ENCODE measurements around the gene PUM1. TPM values are rescaled to one million over a fixed set of nuclear protein-coding genes. Genes with fewer than 3 reads are reported as not detected.

Gene PUM1
- total and polyA plus RNA-seq, 2 of the 4 experiments (the other 2 are of a cell fraction): 75.4 to 137 TPM

- 93% methylated on average over 4 of the region's 7 CpGs; no CpG with 5 or more reads in 1 of the 2 experiments for WGBS, 2 experiments (ENCODE audit: extremely low coverage in 2 of 2, insufficient read length in 1 of 2)
- Histone ChIP-seq H2AK9ac (replicated peaks; ENCODE audit: low read depth, low read length, poor library complexity) (no peak overlapping the region), H2BK120ac (ENCODE audit: low read depth, low read length) (no peak overlapping the region), H3K27me3 (ENCODE audit: control insufficient read depth, insufficient read depth, low read length) (no peaks in the 10 kb centered on the region), H3K79me1 (ENCODE audit: low read depth in 1 of 2, low read length in 2 of 2) (peaks cover 2 to 3% of the 10 kb centered on the region in 2 experiments; a peak in 2 of 4 replicates), H3K18ac (ENCODE audit: low read depth, low read length) (no peak overlapping the region), H3K14ac (replicated peaks; ENCODE audit: low read depth, low read length) (no peak overlapping the region), H2BK5ac (ENCODE audit: low read depth, low read length, poor library complexity, severe bottlenecking) (no peak overlapping the region), H2BK20ac (ENCODE audit: low read depth, low read length) (no peak overlapping the region), H3K23ac (ENCODE audit: low read depth, low read length) (no peak overlapping the region), H3K56ac (ENCODE audit: extremely low read depth, insufficient read depth, low read length) (no peak overlapping the region), H3K4me3 (ENCODE audit: insufficient read depth, low read depth, low read length) (no peak overlapping the region), H2AK5ac (ENCODE audit: low read depth, low read length) (no peak overlapping the region), H2AFZ (replicated peaks; ENCODE audit: low read length, poor library complexity) (no peak overlapping the region), H3K36me3 (ENCODE audit: control insufficient read depth, insufficient read depth, low read length) (peaks cover 11% of the 10 kb centered on the region), H3K4me2 (ENCODE audit: low read depth, low read length) (no peak overlapping the region), H3K9me1 (ENCODE audit: insufficient read depth, low read length) (peaks cover 6% of the 10 kb centered on the region), H4K5ac (ENCODE audit: low read depth, low read length) (no peak overlapping the region), H3K9me3 (ENCODE audit: control insufficient read depth, insufficient read depth, low read length) (no peaks in the 10 kb centered on the region), H3K27ac (ENCODE audit: insufficient read depth, low read length) (no peak overlapping the region), H4K20me1 (ENCODE audit: insufficient read depth, low read length) (peaks cover 10% of the 10 kb centered on the region; the same call in 1 of the 2 replicates), H3K4ac (ENCODE audit: low read depth, low read length) (no peak overlapping the region), H3K9ac (ENCODE audit: low read depth, low read length) (no peak overlapping the region), H4K8ac (ENCODE audit: low read depth in 2 of 2, low read length in 2 of 2) (no peak overlapping the region), H2BK15ac (ENCODE audit: low read depth, low read length) (no peak overlapping the region), H4K91ac (ENCODE audit: insufficient read depth, low read depth, low read length) (no peak overlapping the region), H3K4me1 (ENCODE audit: control insufficient read depth, insufficient read depth, low read length) (no peaks in the 10 kb centered on the region; the same call in 1 of the 2 replicates)
- ATAC-seq (ENCODE audit: low read depth): no peak
- no peak for TF ChIP-seq CTCF (conservative IDR thresholded peaks at IDR 0.05; ENCODE audit: low read depth, low read length)
- DNase-seq: no peak
- in situ Hi-C loops (cut with MboI; ENCODE audit: low sequenced_read_pairs): no loop called here
- BruUV-seq (replicated peaks): no TSS peak
- intact Hi-C loops (cut with micrococcal nuclease): loop anchor here (5.0 kb wide), 1 partner anchor 146 kb away; no protein-coding TSS in a partner anchor
- dilution Hi-C loops (cut with HindIII; ENCODE audit: low sequenced_read_pairs, unreplicated experiment): no loop called here
- CTCF ChIA-PET: interaction anchor here (0.8 to 1.5 kb wide), 3 partner anchors 126 to 146 kb away, joined by 3 to 7 read pairs (median 6); no protein-coding TSS in a partner anchor
- POLR2A ChIA-PET (ENCODE audit: unreplicated experiment): no interaction called here
These were observed 137.3 kb downstream of the PUM1 start for GRCh38 chr1:30928171-30928570.

All from IMR-90 (cell line).